PFSK-1 (cell line): Measurements from ENCODE around the gene DESI2.

Experiments
- POLR2AphosphoS5 ChIP-seq: IDR thresholded peaks from 2 replicates; pipeline ENCODE4 v1.6.1; 2012; ENCODE audit warnings: low read depth, mild to moderate bottlenecking, control low read depth, low read length, moderate library complexity
- SIN3A ChIP-seq: IDR thresholded peaks from 2 replicates; pipeline ENCODE4 v1.6.1; 2012; ENCODE audit warnings: mild to moderate bottlenecking, low read length, moderate library complexity, borderline replicate concordance; ENCODE audit not compliant: insufficient read depth
- TAF1 ChIP-seq: IDR thresholded peaks from 2 replicates; pipeline ENCODE4 v1.6.1; 2012; ENCODE audit warnings: low read length, control low read depth, borderline replicate concordance; ENCODE audit not compliant: insufficient read depth

GRCh38 chr1:244647819-244648218 is 5.1 kb upstream of the DESI2 start:
- TF ChIP-seq SIN3A (no peak), POLR2AphosphoS5 (no peak), TAF1 (no peak)
